Loucy (cell line): Measurements from ENCODE around the gene SEL1L3.

ENCODE experiments used
- EZH2phosphoT487 ChIP-seq: fragments of 200-600 bp; IDR thresholded peaks from 2 replicates; pipeline ENCODE4 v1.6.1; 2018; ENCODE audit warnings: antibody characterized with exemption, mild to moderate bottlenecking, moderate library complexity, borderline replicate concordance
- TF ChIP-seq, protein P1 (sequence below): fragments of 200-600 bp; sonication (generic); conservative IDR thresholded peaks from 2 replicates; pipeline ENCODE4 v1.5.1; 2014; ENCODE audit warnings: mild to moderate bottlenecking, antibody characterized with exemption, low read length

DNA sequence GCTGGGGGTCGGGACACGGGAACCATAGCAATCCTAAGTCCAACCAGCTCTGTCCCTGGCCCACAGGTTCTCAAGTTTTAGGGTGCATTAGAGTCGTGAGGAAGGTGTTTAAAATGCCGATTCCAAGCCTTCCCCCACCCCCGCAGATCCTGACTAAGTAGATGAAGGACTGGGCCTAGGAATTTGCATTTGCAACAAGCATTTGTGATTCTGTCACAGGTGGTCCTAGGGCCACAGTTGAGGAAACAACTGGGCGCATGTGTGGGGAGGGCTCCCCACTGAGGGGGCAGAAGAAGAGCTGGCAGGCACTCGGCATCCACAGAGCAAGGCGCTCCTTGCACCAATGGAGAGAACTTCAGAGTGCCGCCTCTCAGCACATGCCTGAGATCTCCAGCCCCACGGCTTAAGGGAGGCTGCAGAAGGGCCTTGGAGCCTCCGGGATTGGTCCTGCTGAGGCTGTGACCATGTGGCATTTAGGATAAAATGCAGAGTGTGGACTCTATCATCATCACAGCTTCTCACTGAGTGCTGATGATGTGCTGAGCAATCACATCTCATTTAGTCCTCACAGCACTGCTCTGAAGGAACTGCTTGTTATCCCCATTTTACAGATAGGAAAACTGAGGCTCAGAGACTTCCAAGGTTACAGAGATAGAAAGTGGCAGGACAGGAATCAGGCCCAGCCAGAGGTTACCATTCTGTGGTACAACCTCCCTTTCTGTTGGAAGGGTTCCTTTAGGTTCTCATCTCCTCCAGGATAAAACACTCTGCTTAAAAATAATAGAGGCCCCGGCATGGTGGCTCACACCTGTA lies 16.7 kb downstream of the SEL1L3 start:
- TF ChIP-seq, protein P1, sequence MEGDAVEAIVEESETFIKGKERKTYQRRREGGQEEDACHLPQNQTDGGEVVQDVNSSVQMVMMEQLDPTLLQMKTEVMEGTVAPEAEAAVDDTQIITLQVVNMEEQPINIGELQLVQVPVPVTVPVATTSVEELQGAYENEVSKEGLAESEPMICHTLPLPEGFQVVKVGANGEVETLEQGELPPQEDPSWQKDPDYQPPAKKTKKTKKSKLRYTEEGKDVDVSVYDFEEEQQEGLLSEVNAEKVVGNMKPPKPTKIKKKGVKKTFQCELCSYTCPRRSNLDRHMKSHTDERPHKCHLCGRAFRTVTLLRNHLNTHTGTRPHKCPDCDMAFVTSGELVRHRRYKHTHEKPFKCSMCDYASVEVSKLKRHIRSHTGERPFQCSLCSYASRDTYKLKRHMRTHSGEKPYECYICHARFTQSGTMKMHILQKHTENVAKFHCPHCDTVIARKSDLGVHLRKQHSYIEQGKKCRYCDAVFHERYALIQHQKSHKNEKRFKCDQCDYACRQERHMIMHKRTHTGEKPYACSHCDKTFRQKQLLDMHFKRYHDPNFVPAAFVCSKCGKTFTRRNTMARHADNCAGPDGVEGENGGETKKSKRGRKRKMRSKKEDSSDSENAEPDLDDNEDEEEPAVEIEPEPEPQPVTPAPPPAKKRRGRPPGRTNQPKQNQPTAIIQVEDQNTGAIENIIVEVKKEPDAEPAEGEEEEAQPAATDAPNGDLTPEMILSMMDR: no peak
- no peak for TF ChIP-seq EZH2phosphoT487
